Measurements from ENCODE around the gene CHML.

The CHML gene

DNA sequence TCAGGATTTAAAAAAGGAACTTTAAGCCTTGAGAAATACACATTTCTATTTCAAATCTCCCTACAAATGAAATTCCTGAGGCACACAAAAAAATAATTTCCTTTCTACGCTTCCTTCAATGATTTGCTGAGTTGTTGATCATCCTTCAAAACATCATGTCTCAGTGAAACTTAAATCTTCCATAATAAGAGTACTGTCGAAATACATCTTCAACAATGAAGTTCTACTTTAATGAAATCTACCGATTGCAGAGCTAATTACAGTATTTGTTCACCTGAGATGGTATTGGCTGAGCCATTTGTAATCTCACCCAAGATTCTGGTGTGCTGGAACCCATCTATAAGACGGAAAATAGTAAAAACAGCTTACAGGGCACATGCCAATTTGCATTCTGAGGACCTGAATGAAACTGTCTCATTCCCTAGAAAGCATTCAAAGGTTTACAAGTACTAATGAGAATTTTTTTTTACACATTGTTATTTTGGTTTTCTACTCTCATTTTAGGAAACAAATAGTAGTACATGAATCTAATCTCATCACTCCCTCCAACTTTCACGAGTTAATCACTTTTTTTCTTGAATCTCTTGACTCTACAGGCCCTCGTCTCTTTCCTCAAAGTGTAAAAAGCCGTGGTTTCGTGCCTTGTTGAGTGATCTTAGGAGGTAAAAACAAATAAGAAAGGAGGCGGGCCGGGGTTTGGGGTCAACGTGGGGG lies 1.1 kb downstream of the CHML start:
- Mint-ChIP-seq H3K4me1 (ENCODE audit: low read depth) (peaks cover 37% of the 10 kb centered on the region), H3K27ac (peak overlapping the region; percentile 93), H3K27me3 (ENCODE audit: low read depth) (no peaks in the 10 kb centered on the region), H3K9me3 (peaks cover 9% of the 10 kb centered on the region), H3K4me3 (peak overlapping the region; percentile 76), H3K36me3 (ENCODE audit: low read depth) (peaks cover 19% of the 10 kb centered on the region)
- no peak for DNase-seq (ENCODE audit: low spot score)

DNA sequence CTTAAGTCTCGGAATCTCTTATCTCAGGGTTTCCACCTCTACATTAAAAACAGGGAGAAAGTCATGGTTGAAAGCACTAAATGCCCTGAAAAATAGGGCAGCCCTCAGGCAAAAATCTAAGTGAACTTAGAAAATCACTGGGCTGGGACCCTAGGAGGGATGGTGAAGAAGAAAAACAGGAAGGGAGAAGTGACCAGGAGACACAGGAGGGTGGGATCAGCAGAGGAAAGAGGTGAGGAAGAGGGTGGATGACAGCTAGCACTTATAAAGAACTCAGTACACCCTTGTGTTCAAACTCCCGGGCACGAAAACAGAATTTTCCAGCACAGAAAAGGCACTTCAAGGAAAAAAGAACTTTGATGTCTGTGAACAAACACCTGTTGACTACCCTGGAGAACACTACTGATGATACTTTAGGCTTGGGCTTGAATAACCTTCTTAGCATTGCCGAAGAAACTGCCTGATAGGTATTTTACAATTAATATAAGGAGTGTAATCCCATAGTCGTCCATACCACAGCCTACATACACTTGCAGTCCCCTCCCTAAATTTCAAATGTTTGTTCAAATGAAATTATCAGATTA lies 2.0 kb downstream of the CHML start:
- Mint-ChIP-seq H3K36me3 (ENCODE audit: low read depth) (peaks cover 19% of the 10 kb centered on the region), H3K9me3 (peaks cover 9% of the 10 kb centered on the region), H3K27ac (peak overlapping the region; percentile 5), H3K27me3 (ENCODE audit: low read depth) (no peaks in the 10 kb centered on the region), H3K4me3 (peak overlapping the region; percentile 67), H3K4me1 (ENCODE audit: low read depth) (peaks cover 34% of the 10 kb centered on the region)
- DNase-seq (ENCODE audit: low spot score), result no peak

DNA sequence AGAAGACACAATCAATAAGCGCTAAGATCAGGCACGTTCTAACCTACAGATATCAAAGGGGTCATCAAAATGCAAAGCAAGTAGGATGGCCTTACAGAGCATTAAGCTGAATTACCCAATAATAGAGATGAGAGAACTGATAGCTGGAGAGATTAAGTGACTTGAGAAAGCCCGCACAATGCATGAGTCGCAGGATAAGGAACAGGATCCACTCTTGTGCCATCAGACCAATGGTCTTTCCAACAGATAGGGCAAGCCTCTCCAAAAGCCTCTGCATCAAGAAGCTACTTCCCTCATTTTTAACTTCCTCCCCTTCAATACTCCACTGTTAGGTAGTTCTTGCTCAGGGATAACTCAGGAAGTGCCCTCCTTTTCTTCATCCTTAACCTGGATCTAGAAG lies 2.6 kb downstream of the CHML start:
- H3K27ac Mint-ChIP-seq, result peak overlapping the region; percentile 5
- H3K4me1 Mint-ChIP-seq (ENCODE audit: low read depth), result peaks cover 34% of the 10 kb centered on the region

GRCh38 chr1:241637046-241637590 lies 3.1 kb downstream of the CHML start:
- Mint-ChIP-seq H3K27ac (no peak overlapping the region), H3K4me3 (peak overlapping the region; percentile 67), H3K36me3 (ENCODE audit: low read depth) (peaks cover 22% of the 10 kb centered on the region), H3K4me1 (ENCODE audit: low read depth) (peaks cover 34% of the 10 kb centered on the region), H3K9me3 (peaks cover 3% of the 10 kb centered on the region), H3K27me3 (ENCODE audit: low read depth) (no peaks in the 10 kb centered on the region)
- no peak for DNase-seq (ENCODE audit: low spot score)

More for the DNA sequence above, 2.6 kb downstream of the CHML start:
- Mint-ChIP-seq H3K4me3 (peak overlapping the region; percentile 67), H3K36me3 (ENCODE audit: low read depth) (peaks cover 18% of the 10 kb centered on the region), H3K27me3 (ENCODE audit: low read depth) (no peaks in the 10 kb centered on the region), H3K9me3 (peaks cover 8% of the 10 kb centered on the region)
- DNase-seq (ENCODE audit: low spot score), result no peak

- Mint-ChIP-seq H3K4me1 (ENCODE audit: low read depth) (peaks cover 34% of the 10 kb centered on the region), H3K27ac (no peak overlapping the region), H3K36me3 (ENCODE audit: low read depth) (peaks cover 23% of the 10 kb centered on the region), H3K4me3 (no peak overlapping the region), H3K9me3 (no peaks in the 10 kb centered on the region), H3K27me3 (ENCODE audit: low read depth) (no peaks in the 10 kb centered on the region)
- no peak for DNase-seq (ENCODE audit: low spot score)
These were observed 3.9 kb downstream of the CHML start for GRCh38 chr1:241636291-241636690.

GRCh38 chr1:241635556-241636152 lies 4.5 kb downstream of the CHML start:
- Mint-ChIP-seq H3K4me3 (no peak overlapping the region), H3K27ac (no peak overlapping the region), H3K4me1 (ENCODE audit: low read depth) (peaks cover 33% of the 10 kb centered on the region), H3K27me3 (ENCODE audit: low read depth) (no peaks in the 10 kb centered on the region), H3K9me3 (no peaks in the 10 kb centered on the region), H3K36me3 (ENCODE audit: low read depth) (peaks cover 23% of the 10 kb centered on the region)
- no peak for DNase-seq (ENCODE audit: low spot score)

DNA sequence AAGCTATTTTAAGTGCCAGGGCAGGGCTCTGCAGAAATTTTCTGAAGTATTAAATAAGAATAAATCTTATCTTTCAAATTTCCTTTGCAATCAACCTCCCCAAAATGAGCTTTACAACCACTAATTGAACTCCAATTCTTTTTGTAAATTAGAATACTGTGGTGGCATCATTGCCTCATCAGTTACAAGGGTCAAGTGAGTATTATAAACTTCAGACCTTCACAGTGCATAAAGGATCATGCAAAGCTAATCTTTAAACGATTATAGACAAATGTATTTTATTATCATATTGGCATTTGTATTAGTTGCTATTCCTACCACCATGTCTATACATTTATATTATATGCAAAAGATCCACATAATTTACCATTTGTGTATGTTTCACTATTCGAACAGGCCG lies 7.2 kb downstream of the CHML start:
- H3K9me3 Mint-ChIP-seq, result no peaks in the 10 kb centered on the region
- no peaks in the 10 kb centered on the region for H3K27me3 Mint-ChIP-seq (ENCODE audit: low read depth)
- H3K27ac Mint-ChIP-seq, result no peak overlapping the region
- H3K4me1 Mint-ChIP-seq (ENCODE audit: low read depth), result peaks cover 29% of the 10 kb centered on the region
- H3K36me3 Mint-ChIP-seq (ENCODE audit: low read depth), result peaks cover 23% of the 10 kb centered on the region
- no peak for DNase-seq (ENCODE audit: low spot score)
- H3K4me3 Mint-ChIP-seq, result no peak overlapping the region

DNA sequence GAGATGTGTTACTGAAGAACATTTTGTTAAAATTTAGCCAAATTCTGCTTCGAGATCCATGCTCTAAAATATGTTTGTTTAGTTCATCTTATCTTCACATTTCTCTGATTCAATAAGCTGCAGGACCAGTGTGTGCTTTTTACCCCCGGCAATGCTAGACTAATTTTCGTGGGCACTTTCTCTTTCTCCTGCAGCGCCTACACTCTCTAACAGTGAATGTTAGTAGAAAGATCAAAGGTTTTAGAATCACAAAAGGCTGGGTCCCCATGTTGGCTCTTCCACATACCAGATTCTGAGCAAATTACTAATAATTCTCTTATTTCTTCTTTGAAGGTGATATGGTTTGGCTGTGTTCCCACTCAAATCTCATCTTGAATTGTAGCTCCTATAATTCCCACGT lies 8.5 kb downstream of the CHML start:
- Mint-ChIP-seq H3K36me3 (ENCODE audit: low read depth) (peaks cover 20% of the 10 kb centered on the region), H3K9me3 (no peaks in the 10 kb centered on the region), H3K4me1 (ENCODE audit: low read depth) (peaks cover 22% of the 10 kb centered on the region), H3K27me3 (ENCODE audit: low read depth) (no peaks in the 10 kb centered on the region), H3K4me3 (no peak overlapping the region), H3K27ac (no peak overlapping the region)
- DNase-seq (ENCODE audit: low spot score), result no peak

DNA sequence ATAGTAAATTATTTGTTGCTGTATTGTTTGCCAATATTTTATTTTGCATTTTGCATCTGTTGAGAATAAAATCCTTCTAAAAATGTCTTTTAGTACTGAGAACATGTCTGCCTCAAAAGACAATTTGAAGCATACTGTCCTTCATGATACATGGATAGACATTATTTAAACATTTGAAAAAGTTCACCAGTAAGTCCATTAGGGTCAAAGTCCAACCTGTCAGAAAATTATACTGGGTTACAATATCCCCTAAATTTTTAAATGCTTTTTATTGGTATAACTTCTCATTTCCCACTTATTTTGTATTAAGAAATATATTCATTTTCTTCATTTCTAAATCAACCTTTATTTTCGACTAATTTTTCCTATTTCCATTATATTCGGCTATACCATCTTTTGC lies 9.3 kb downstream of the CHML start:
- no peaks in the 10 kb centered on the region for H3K27me3 Mint-ChIP-seq (ENCODE audit: low read depth)
- H3K4me3 Mint-ChIP-seq, result no peak overlapping the region
- no peak for DNase-seq (ENCODE audit: low spot score)
- no peaks in the 10 kb centered on the region for H3K9me3 Mint-ChIP-seq
- H3K4me1 Mint-ChIP-seq (ENCODE audit: low read depth), result peaks cover 20% of the 10 kb centered on the region
- H3K36me3 Mint-ChIP-seq (ENCODE audit: low read depth), result peaks cover 20% of the 10 kb centered on the region
- H3K27ac Mint-ChIP-seq, result no peak overlapping the region

- Mint-ChIP-seq H3K4me1 (ENCODE audit: low read depth) (peaks cover 19% of the 10 kb centered on the region), H3K4me3 (no peak overlapping the region), H3K9me3 (no peaks in the 10 kb centered on the region), H3K36me3 (ENCODE audit: low read depth) (peaks cover 18% of the 10 kb centered on the region), H3K27me3 (ENCODE audit: low read depth) (no peaks in the 10 kb centered on the region), H3K27ac (no peak overlapping the region)
- DNase-seq (ENCODE audit: low spot score), result no peak
These were observed 9.7 kb downstream of the CHML start for GRCh38 chr1:241630476-241630875.

DNA sequence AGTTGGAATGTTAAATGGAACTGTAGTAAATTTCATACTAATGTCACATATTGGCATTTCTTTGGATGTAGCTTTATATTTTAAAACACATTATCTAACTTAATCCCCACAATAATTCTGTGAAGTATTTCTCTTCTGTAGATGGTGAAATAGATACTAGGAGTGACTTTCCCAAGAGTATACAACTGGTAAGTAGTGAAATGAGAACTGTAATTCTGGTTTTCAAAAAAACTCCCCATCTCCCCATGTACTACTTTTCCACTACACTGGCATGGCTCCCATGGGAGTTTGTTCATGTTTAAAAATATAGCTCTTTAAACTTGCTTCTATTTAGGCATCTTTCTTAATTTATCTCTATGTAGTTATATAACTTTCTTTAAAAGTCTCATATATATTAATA lies 10.2 kb downstream of the CHML start:
- no peaks in the 10 kb centered on the region for H3K27me3 Mint-ChIP-seq (ENCODE audit: low read depth)
- no peak for DNase-seq (ENCODE audit: low spot score)
- no peak overlapping the region for H3K27ac Mint-ChIP-seq
- no peak overlapping the region for H3K4me3 Mint-ChIP-seq
- H3K9me3 Mint-ChIP-seq, result no peaks in the 10 kb centered on the region
- H3K36me3 Mint-ChIP-seq (ENCODE audit: low read depth), result peaks cover 13% of the 10 kb centered on the region
- peaks cover 14% of the 10 kb centered on the region for H3K4me1 Mint-ChIP-seq (ENCODE audit: low read depth)

DNA sequence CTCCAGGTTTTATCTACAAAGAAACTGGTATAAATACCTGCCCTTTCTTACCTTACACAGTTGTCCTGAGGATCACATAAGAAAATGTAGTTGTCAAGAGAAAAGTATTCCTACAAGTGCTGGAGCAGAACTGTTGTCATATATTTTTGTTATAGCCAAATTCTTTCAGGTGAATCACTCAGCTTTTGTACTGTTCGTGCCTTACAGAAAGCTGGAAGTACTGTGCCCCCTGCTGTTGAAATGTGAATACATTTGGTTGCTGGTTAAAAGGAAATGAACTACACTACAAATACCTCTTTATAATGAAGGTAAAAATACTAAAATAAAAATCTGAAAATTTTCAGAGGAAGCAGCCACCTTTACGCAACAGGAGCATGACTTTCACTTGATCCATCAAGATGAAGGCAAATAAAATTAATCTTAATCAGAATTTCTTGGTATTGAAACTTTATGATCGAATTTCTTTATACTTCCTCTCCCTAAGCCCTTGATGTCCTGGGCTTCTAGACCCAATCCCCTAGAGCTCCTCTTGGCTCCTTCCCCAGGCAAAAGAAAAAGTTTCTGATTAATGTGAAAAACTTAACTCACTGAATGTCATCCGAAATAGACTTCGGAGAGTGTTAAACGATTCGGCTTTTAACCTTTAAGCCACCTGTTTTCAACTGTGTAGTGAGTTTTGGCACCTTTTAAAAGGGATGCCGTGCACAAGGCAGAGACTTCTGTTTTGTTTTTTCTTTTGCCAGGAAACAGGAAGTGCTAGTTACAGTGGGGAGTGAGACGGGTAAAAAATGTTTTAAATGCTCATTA lies 12.5 kb downstream of the CHML start:
- no peaks in the 10 kb centered on the region for H3K27me3 Mint-ChIP-seq (ENCODE audit: low read depth)
- peaks cover 12% of the 10 kb centered on the region for H3K4me1 Mint-ChIP-seq (ENCODE audit: low read depth)
- H3K9me3 Mint-ChIP-seq, result no peaks in the 10 kb centered on the region
- peaks cover 5% of the 10 kb centered on the region for H3K36me3 Mint-ChIP-seq (ENCODE audit: low read depth)
- H3K4me3 Mint-ChIP-seq, result peak overlapping the region; percentile 66
- DNase-seq (ENCODE audit: low spot score), result peak; percentile 25
- H3K27ac Mint-ChIP-seq, result peak overlapping the region; percentile 76

- no peak overlapping the region for H3K27ac Mint-ChIP-seq
- DNase-seq (ENCODE audit: low spot score), result no peak
- no peaks in the 10 kb centered on the region for H3K36me3 Mint-ChIP-seq (ENCODE audit: low read depth)
- H3K27me3 Mint-ChIP-seq (ENCODE audit: low read depth), result no peaks in the 10 kb centered on the region
- H3K4me3 Mint-ChIP-seq, result no peak overlapping the region
- peaks cover 12% of the 10 kb centered on the region for H3K4me1 Mint-ChIP-seq (ENCODE audit: low read depth)
- no peaks in the 10 kb centered on the region for H3K9me3 Mint-ChIP-seq
These were observed 15.2 kb downstream of the CHML start for GRCh38 chr1:241624935-241625334.

- no peaks in the 10 kb centered on the region for H3K27me3 Mint-ChIP-seq (ENCODE audit: low read depth)
- H3K4me3 Mint-ChIP-seq, result no peak overlapping the region
- H3K9me3 Mint-ChIP-seq, result no peaks in the 10 kb centered on the region
- peaks cover 4% of the 10 kb centered on the region for H3K4me1 Mint-ChIP-seq (ENCODE audit: low read depth)
- DNase-seq (ENCODE audit: low spot score), result no peak
- no peaks in the 10 kb centered on the region for H3K36me3 Mint-ChIP-seq (ENCODE audit: low read depth)
- no peak overlapping the region for H3K27ac Mint-ChIP-seq
These were observed 17.5 kb downstream of the CHML start for GRCh38 chr1:241622669-241623068.

All from T-helper 2 cell treated with Interferon-gamma antibody and Interleukin-4, amounts not matched to agents 5 μg/mL and 100 μg/mL, for 36 hours (primary cell).